GM23338 (cell line): Measurements from ENCODE around the gene PDCD2L. TPM values are rescaled to one million over a fixed set of nuclear protein-coding genes. Genes with fewer than 3 reads are reported as not detected.
A peak's percentile ranks its signal among the peaks of the same experiment; 100 is the strongest.

Source experiments
- ATAC-seq: fragments of 200-7000 bp; cut with Tn5 transposase; 3 replicates; pipeline ENCODE4 v1.9.1; 2020
- DNase-seq: peaks from one replicate; pipeline ENCODE4 v3.0.0-alpha.2; 2015; ENCODE audit warnings: low spot score
- H2AFZ ChIP-seq: fragments of 200-600 bp; sonication (generic); 2 replicates; pipeline ENCODE4 v1.8.0; 2016; ENCODE audit warnings: antibody characterized with exemption, mild to moderate bottlenecking, moderate library complexity
- H3F3A ChIP-seq: fragments of 200-600 bp; sonication (generic); replicated peaks from 2 replicates; pipeline ENCODE4 v1.8.0; 2017; ENCODE audit warnings: antibody characterized with exemption, mixed run types, low read depth
- H3K27ac ChIP-seq: fragments of 200-600 bp; sonication (generic); 2 replicates; pipeline ENCODE4 v1.6.1; 2016; ENCODE audit warnings: low read depth
- H3K27me3 ChIP-seq: fragments of 200-600 bp; sonication (generic); 2 replicates; pipeline ENCODE4 v1.8.0; 2016; ENCODE audit warnings: mild to moderate bottlenecking, mixed run types, moderate library complexity; ENCODE audit not compliant: insufficient read depth
- H3K36me3 ChIP-seq: fragments of 200-600 bp; sonication (generic); 2 replicates; pipeline ENCODE4 v1.8.0; 2016; ENCODE audit warnings: mild to moderate bottlenecking; ENCODE audit not compliant: insufficient read depth
- H3K4me1 ChIP-seq: fragments of 200-600 bp; sonication (generic); 2 replicates; pipeline ENCODE4 v1.8.0; 2016; ENCODE audit warnings: mild to moderate bottlenecking, moderate library complexity; ENCODE audit not compliant: insufficient read depth
- H3K4me2 ChIP-seq: fragments of 200-600 bp; sonication (generic); 2 replicates; pipeline ENCODE4 v1.7.1; 2017; ENCODE audit warnings: mixed run types
- H3K4me3 ChIP-seq: fragments of 200-600 bp; sonication (generic); 2 replicates; pipeline ENCODE4 v1.6.1; 2016; ENCODE audit warnings: mixed run types
- H3K79me2 ChIP-seq: fragments of 200-600 bp; sonication (generic); replicated peaks from 2 replicates; pipeline ENCODE4 v1.8.0; 2017; ENCODE audit warnings: mild to moderate bottlenecking; ENCODE audit not compliant: insufficient read depth
- H3K9me2 ChIP-seq: fragments of 200-600 bp; sonication (generic); 2 replicates; pipeline ENCODE4 v1.8.0; 2017; ENCODE audit not compliant: insufficient read depth
- H4K20me1 ChIP-seq: fragments of 200-600 bp; sonication (generic); replicated peaks from 2 replicates; pipeline ENCODE4 v1.8.0; 2017; ENCODE audit warnings: mild to moderate bottlenecking; ENCODE audit not compliant: insufficient read depth
- H3K27ac Mint-ChIP-seq: 2 replicates; pipeline ENCODE4 v1.8.0; 2020; ENCODE audit warnings: inconsistent platforms, mild to moderate bottlenecking, moderate library complexity, mixed read lengths
- H3K27me3 Mint-ChIP-seq: 3 replicates; pipeline ENCODE4 v1.8.0; 2022; ENCODE audit warnings: low read depth, mild to moderate bottlenecking, moderate library complexity, mixed read lengths, inconsistent platforms; ENCODE audit not compliant: insufficient read depth, poor library complexity
- H3K36me3 Mint-ChIP-seq: 3 replicates; pipeline ENCODE4 v1.8.0; 2021; ENCODE audit warnings: low read depth, mild to moderate bottlenecking, inconsistent platforms, moderate library complexity, mixed read lengths
- H3K4me1 Mint-ChIP-seq: 3 replicates; pipeline ENCODE4 v1.8.0; 2020; ENCODE audit warnings: mild to moderate bottlenecking, inconsistent platforms, mixed read lengths
- H3K4me3 Mint-ChIP-seq: 3 replicates; pipeline ENCODE4 v1.8.0; 2021; ENCODE audit warnings: moderate library complexity, mild to moderate bottlenecking, inconsistent platforms, mixed read lengths
- H3K9me3 Mint-ChIP-seq: 3 replicates; pipeline ENCODE4 v1.8.0; 2020; ENCODE audit warnings: moderate library complexity, mild to moderate bottlenecking, inconsistent platforms, mixed read lengths
- CREB1 ChIP-seq: fragments of 250-450 bp; sonication (Bioruptor Pico); IDR thresholded peaks from 2 replicates; pipeline ENCODE4 v1.5.0; 2020; ENCODE audit warnings: low read depth, mild to moderate bottlenecking, moderate library complexity
- EZH2 ChIP-seq: fragments of 200-600 bp; sonication (generic); IDR thresholded peaks from one replicate; pipeline ENCODE4 v1.8.0; 2017; ENCODE audit warnings: antibody characterized with exemption, mild to moderate bottlenecking, low read depth; ENCODE audit not compliant: unreplicated experiment
- JUNB ChIP-seq: IDR thresholded peaks from one replicate; pipeline ENCODE4 v1.6.1; 2016; ENCODE audit warnings: antibody characterized with exemption; ENCODE audit not compliant: unreplicated experiment
- POLR2AphosphoS5 ChIP-seq: IDR thresholded peaks from 2 replicates; pipeline ENCODE4 v1.6.1; 2016; ENCODE audit warnings: antibody characterized with exemption, low read depth
- STAT1 ChIP-seq: IDR thresholded peaks from one replicate; pipeline ENCODE4 v1.6.1; 2016; ENCODE audit warnings: antibody characterized with exemption; ENCODE audit not compliant: unreplicated experiment
- ZNF331 ChIP-seq: fragments of 250-450 bp; sonication (Bioruptor Pico); IDR thresholded peaks from 2 replicates; pipeline ENCODE4 v1.5.0; 2020; ENCODE audit warnings: low read depth, mild to moderate bottlenecking, moderate library complexity
- polyA plus RNA-seq: library from polyadenylated mRNA; unstranded; fragments of >200 nt; fragmentation: Nextera tagmentation; extraction: Ambion mirVana; gene quantifications from 2 replicates; pipeline ENCODE4 v1.2.1, GENCODE V29; 2016
- total RNA-seq: library from RNA; depleted of rRNA; stranded (reverse); fragments of >200 nt; shearing (Covaris generic); gene quantifications from 2 replicates; pipeline ENCODE4 v1.2.3, GENCODE V29; 2014
- TF ChIP-seq, protein P1 (sequence below): fragments of 250-450 bp; sonication (Bioruptor Pico); IDR thresholded peaks from 2 replicates; pipeline ENCODE4 v1.5.0; 2020; ENCODE audit warnings: mild to moderate bottlenecking, moderate library complexity
- TF ChIP-seq, protein P2 (sequence below): IDR thresholded peaks from one replicate; pipeline ENCODE4 v1.6.1; 2018; ENCODE audit warnings: antibody characterized with exemption; ENCODE audit not compliant: unreplicated experiment

The PDCD2L gene
- total and polyA plus RNA-seq, 2 experiments from 2014 or later, result 61.3 to 67.2 TPM

DNA sequence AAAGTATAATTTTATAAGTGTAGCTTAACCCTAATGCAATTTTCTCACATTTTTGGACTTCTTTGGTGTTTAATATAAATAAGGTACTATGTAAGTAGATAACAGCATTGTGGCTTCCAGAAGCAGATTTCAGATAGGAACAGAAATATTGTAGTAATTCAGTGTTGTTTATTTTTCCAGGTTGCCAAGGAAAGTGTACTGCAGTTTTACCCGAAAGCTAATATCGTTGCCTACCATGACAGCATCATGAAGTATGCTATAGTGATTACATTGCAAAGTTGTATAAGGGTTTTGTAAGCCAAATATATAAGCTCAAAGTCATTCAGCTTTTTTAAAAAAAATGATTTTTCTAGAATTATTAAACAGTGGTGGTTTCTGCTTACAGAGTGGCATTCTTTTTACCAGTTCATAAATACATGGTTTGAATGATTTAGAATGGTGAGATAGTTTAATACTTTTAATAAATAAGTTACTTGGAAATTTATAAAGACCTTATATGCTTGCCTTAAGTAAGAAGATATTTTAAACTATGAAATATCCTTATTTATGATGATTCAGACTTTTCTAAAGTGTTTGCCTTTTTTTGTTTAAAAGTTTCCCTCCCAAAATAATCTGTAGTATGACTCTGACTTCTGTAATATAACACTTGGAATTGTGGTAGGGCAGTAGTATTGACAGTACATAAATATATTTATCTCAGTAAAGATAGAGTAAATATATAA, 27.6 kb downstream of the PDCD2L start (continued):
- TF ChIP-seq, protein P1, sequence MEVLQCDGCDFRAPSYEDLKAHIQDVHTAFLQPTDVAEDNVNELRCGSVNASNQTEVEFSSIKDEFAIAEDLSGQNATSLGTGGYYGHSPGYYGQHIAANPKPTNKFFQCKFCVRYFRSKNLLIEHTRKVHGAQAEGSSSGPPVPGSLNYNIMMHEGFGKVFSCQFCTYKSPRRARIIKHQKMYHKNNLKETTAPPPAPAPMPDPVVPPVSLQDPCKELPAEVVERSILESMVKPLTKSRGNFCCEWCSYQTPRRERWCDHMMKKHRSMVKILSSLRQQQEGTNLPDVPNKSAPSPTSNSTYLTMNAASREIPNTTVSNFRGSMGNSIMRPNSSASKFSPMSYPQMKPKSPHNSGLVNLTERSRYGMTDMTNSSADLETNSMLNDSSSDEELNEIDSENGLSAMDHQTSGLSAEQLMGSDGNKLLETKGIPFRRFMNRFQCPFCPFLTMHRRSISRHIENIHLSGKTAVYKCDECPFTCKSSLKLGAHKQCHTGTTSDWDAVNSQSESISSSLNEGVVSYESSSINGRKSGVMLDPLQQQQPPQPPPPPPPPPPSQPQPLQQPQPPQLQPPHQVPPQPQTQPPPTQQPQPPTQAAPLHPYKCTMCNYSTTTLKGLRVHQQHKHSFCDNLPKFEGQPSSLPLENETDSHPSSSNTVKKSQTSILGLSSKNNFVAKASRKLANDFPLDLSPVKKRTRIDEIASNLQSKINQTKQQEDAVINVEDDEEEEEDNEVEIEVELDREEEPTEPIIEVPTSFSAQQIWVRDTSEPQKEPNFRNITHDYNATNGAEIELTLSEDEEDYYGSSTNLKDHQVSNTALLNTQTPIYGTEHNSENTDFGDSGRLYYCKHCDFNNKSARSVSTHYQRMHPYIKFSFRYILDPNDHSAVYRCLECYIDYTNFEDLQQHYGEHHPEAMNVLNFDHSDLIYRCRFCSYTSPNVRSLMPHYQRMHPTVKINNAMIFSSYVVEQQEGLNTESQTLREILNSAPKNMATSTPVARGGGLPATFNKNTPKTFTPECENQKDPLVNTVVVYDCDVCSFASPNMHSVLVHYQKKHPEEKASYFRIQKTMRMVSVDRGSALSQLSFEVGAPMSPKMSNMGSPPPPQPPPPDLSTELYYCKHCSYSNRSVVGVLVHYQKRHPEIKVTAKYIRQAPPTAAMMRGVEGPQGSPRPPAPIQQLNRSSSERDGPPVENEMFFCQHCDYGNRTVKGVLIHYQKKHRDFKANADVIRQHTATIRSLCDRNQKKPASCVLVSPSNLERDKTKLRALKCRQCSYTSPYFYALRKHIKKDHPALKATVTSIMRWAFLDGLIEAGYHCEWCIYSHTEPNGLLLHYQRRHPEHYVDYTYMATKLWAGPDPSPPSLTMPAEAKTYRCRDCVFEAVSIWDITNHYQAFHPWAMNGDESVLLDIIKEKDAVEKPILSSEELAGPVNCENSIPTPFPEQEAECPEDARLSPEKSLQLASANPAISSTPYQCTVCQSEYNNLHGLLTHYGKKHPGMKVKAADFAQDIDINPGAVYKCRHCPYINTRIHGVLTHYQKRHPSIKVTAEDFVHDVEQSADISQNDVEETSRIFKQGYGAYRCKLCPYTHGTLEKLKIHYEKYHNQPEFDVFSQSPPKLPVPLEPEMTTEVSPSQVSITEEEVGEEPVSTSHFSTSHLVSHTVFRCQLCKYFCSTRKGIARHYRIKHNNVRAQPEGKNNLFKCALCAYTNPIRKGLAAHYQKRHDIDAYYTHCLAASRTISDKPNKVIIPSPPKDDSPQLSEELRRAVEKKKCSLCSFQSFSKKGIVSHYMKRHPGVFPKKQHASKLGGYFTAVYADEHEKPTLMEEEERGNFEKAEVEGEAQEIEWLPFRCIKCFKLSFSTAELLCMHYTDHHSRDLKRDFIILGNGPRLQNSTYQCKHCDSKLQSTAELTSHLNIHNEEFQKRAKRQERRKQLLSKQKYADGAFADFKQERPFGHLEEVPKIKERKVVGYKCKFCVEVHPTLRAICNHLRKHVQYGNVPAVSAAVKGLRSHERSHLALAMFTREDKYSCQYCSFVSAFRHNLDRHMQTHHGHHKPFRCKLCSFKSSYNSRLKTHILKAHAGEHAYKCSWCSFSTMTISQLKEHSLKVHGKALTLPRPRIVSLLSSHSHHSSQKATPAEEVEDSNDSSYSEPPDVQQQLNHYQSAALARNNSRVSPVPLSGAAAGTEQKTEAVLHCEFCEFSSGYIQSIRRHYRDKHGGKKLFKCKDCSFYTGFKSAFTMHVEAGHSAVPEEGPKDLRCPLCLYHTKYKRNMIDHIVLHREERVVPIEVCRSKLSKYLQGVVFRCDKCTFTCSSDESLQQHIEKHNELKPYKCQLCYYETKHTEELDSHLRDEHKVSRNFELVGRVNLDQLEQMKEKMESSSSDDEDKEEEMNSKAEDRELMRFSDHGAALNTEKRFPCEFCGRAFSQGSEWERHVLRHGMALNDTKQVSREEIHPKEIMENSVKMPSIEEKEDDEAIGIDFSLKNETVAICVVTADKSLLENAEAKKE, result no peak
- TF ChIP-seq, protein P2, sequence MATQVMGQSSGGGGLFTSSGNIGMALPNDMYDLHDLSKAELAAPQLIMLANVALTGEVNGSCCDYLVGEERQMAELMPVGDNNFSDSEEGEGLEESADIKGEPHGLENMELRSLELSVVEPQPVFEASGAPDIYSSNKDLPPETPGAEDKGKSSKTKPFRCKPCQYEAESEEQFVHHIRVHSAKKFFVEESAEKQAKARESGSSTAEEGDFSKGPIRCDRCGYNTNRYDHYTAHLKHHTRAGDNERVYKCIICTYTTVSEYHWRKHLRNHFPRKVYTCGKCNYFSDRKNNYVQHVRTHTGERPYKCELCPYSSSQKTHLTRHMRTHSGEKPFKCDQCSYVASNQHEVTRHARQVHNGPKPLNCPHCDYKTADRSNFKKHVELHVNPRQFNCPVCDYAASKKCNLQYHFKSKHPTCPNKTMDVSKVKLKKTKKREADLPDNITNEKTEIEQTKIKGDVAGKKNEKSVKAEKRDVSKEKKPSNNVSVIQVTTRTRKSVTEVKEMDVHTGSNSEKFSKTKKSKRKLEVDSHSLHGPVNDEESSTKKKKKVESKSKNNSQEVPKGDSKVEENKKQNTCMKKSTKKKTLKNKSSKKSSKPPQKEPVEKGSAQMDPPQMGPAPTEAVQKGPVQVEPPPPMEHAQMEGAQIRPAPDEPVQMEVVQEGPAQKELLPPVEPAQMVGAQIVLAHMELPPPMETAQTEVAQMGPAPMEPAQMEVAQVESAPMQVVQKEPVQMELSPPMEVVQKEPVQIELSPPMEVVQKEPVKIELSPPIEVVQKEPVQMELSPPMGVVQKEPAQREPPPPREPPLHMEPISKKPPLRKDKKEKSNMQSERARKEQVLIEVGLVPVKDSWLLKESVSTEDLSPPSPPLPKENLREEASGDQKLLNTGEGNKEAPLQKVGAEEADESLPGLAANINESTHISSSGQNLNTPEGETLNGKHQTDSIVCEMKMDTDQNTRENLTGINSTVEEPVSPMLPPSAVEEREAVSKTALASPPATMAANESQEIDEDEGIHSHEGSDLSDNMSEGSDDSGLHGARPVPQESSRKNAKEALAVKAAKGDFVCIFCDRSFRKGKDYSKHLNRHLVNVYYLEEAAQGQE, result no peak
- TF ChIP-seq CREB1 (CRISPR knock-in tag), result no peak

DNA sequence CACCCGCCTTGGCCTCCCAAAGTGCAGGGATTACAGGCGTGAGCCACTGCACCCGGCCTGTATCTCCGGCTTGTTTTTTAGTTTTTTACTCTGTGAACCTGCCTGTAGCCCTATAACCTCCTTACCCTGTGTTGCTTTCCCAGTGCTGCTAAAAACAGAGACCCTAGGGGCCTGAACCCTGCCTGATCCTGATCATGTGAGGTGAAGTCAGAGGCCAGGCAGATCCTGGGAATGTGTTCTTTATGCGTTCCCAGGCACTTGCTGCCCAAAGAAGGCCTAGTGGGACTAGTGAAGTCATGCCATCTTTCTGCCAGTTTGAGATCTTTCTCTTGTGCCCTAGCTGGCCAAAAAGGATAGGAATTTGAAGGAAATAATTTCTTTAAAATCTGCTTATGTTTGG, 28.6 kb downstream of the PDCD2L start:
- H3K27me3 Mint-ChIP-seq, result peaks cover 4% of the 10 kb centered on the region
- no peak for ATAC-seq
- Histone ChIP-seq H2AFZ (no peak overlapping the region), H3K27ac (no peak overlapping the region; the same call in 1 of the 2 replicates), H3K79me2 (peaks cover 96% of the 10 kb centered on the region), H3K36me3 (peaks cover 45% of the 10 kb centered on the region), H3F3A (0 out of 2 replicates have a peak, but pooled peaks cover 2% of the 10 kb centered on the region), H4K20me1 (peaks cover 64% of the 10 kb centered on the region), H3K9me2 (no peaks in the 10 kb centered on the region), H3K4me1 (peaks cover 16% of the 10 kb centered on the region), H3K4me2 (no peak overlapping the region), H3K4me3 (no peak overlapping the region), H3K27me3 (no peaks in the 10 kb centered on the region)
- H3K4me1 Mint-ChIP-seq, result peaks cover 15% of the 10 kb centered on the region; the same call in 2 of the 3 replicates
- no peaks in the 10 kb centered on the region for H3K9me3 Mint-ChIP-seq
- peak; percentile 2 for DNase-seq
- no peak for TF ChIP-seq ZNF331
- TF ChIP-seq JUNB, result no peak
- no peak for TF ChIP-seq STAT1
- no peak for TF ChIP-seq EZH2
- TF ChIP-seq POLR2AphosphoS5, result no peak
- TF ChIP-seq, protein P2, result no peak
- H3K27ac Mint-ChIP-seq, result no peak overlapping the region; the same call in 1 of the 2 replicates
- H3K36me3 Mint-ChIP-seq, result peaks cover 73% of the 10 kb centered on the region
- no peak overlapping the region for H3K4me3 Mint-ChIP-seq
